ENCODE results near the gene ATP2B1.

The ATP2B1 gene

DNA sequence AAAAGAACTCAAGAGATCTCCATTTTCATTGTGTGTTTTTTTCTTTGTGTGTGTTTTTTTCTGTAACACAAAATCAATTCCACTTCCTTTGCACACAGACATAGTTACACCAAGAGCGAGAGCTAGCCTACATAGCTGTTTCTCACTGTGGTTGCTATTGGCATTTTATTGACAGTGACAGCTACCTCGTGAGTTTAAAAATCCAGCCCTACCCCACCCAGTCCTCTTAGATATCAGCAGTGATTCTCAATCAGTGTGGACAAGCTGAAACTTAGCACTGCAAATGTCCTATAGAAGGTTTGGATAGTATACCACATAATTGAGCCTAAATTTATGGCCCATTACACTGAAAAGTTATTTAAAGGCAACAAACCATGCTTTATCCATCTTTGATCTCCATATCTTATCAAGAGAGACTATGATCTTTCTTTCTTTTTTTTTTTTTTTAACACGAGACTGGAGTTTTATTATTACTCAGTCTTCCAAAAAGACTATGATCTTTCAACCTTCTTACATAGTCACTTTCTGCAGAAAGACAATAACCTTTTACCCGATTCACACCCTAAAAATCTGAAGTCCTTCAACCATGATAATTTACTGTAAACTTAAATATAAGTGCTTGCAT, 46.8 kb downstream of the ATP2B1 start:
- no peak for TF ChIP-seq TAF1 (IDR thresholded peaks at IDR 0.05; ENCODE audit: borderline replicate concordance, insufficient read depth, low read length)
- TF ChIP-seq FOXP2 (optimal IDR thresholded peaks at IDR 0.05; ENCODE audit: borderline replicate concordance, extremely low read depth, extremely low read length, insufficient read depth) = no peak
- no peak for TF ChIP-seq POLR2AphosphoS5 (IDR thresholded peaks at IDR 0.05; ENCODE audit: low read depth, low read length)
- TF ChIP-seq SIN3A (IDR thresholded peaks at IDR 0.05; ENCODE audit: borderline replicate concordance, insufficient read depth, low read length) = no peak
- TF ChIP-seq, protein P1, sequence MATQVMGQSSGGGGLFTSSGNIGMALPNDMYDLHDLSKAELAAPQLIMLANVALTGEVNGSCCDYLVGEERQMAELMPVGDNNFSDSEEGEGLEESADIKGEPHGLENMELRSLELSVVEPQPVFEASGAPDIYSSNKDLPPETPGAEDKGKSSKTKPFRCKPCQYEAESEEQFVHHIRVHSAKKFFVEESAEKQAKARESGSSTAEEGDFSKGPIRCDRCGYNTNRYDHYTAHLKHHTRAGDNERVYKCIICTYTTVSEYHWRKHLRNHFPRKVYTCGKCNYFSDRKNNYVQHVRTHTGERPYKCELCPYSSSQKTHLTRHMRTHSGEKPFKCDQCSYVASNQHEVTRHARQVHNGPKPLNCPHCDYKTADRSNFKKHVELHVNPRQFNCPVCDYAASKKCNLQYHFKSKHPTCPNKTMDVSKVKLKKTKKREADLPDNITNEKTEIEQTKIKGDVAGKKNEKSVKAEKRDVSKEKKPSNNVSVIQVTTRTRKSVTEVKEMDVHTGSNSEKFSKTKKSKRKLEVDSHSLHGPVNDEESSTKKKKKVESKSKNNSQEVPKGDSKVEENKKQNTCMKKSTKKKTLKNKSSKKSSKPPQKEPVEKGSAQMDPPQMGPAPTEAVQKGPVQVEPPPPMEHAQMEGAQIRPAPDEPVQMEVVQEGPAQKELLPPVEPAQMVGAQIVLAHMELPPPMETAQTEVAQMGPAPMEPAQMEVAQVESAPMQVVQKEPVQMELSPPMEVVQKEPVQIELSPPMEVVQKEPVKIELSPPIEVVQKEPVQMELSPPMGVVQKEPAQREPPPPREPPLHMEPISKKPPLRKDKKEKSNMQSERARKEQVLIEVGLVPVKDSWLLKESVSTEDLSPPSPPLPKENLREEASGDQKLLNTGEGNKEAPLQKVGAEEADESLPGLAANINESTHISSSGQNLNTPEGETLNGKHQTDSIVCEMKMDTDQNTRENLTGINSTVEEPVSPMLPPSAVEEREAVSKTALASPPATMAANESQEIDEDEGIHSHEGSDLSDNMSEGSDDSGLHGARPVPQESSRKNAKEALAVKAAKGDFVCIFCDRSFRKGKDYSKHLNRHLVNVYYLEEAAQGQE (IDR thresholded peaks at IDR 0.05; ENCODE audit: insufficient read depth in 1 of 2, low read depth in 2 of 2, low read length in 2 of 2) = no peak

DNA sequence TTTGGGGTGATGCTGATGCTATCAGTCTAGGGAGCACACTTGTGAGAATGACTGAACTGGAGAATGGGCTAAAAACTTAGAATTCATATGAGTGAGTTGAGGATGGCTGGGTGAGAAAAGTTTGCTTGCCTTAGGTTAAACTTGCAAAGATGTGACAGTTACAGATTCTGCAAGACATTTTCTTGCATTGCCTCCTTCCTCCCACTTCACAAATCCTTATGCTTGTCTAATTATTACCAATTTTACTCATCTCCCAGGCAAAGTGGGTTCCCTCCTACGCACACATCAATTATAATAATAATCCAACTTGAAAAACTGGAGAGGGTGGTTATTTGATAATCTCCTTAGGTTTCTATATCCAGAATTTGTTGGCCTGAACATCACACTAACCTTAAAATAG, 50.9 kb downstream of the ATP2B1 start:
- TF ChIP-seq, protein P1 (IDR thresholded peaks at IDR 0.05; ENCODE audit: insufficient read depth in 1 of 2, low read depth in 2 of 2, low read length in 2 of 2) = no peak
- TF ChIP-seq POLR2AphosphoS5 (IDR thresholded peaks at IDR 0.05; ENCODE audit: low read depth, low read length) = no peak
- no peak for TF ChIP-seq SIN3A (IDR thresholded peaks at IDR 0.05; ENCODE audit: borderline replicate concordance, insufficient read depth, low read length)
- TF ChIP-seq TAF1 (IDR thresholded peaks at IDR 0.05; ENCODE audit: borderline replicate concordance, insufficient read depth, low read length) = no peak
- TF ChIP-seq FOXP2 (optimal IDR thresholded peaks at IDR 0.05; ENCODE audit: borderline replicate concordance, extremely low read depth, extremely low read length, insufficient read depth) = no peak

DNA sequence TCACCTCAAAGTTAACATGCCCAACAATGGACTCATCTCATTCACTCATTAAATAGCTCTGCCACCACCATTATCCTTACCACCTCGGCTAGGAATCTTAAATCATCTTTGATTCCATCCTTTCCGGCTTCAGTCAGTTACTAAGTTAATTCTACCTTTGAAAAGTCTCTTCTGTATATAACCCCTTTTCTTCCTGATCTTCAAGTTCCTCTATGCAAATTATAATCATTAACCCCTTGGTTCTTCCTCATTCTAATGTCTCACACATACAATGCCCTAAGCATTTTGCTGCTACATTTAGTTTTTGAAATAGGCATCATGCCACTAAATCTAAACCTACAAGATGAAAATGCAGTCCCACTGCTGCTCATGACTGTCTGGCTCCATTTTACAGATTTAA, 51.6 kb downstream of the ATP2B1 start:
- TF ChIP-seq FOXP2 (optimal IDR thresholded peaks at IDR 0.05; ENCODE audit: borderline replicate concordance, extremely low read depth, extremely low read length, insufficient read depth) (no peak), POLR2AphosphoS5 (IDR thresholded peaks at IDR 0.05; ENCODE audit: low read depth, low read length) (no peak), TAF1 (IDR thresholded peaks at IDR 0.05; ENCODE audit: borderline replicate concordance, insufficient read depth, low read length) (no peak), SIN3A (IDR thresholded peaks at IDR 0.05; ENCODE audit: borderline replicate concordance, insufficient read depth, low read length) (no peak)
- TF ChIP-seq, protein P1 (IDR thresholded peaks at IDR 0.05; ENCODE audit: insufficient read depth in 1 of 2, low read depth in 2 of 2, low read length in 2 of 2) = no peak

GRCh38 chr12:89655841-89656240, 52.8 kb downstream of the ATP2B1 start:
- TF ChIP-seq SIN3A (IDR thresholded peaks at IDR 0.05; ENCODE audit: borderline replicate concordance, insufficient read depth, low read length) (no peak), POLR2AphosphoS5 (IDR thresholded peaks at IDR 0.05; ENCODE audit: low read depth, low read length) (no peak), TAF1 (IDR thresholded peaks at IDR 0.05; ENCODE audit: borderline replicate concordance, insufficient read depth, low read length) (no peak), FOXP2 (optimal IDR thresholded peaks at IDR 0.05; ENCODE audit: borderline replicate concordance, extremely low read depth, extremely low read length, insufficient read depth) (no peak)
- TF ChIP-seq, protein P1 (IDR thresholded peaks at IDR 0.05; ENCODE audit: insufficient read depth in 1 of 2, low read depth in 2 of 2, low read length in 2 of 2) = no peak
